Activated naive CD8-positive, alpha-beta T cell treated with anti-CD3 and anti-CD28 coated beads, Interleukin-2, amount 10 ng/mL, durations not matched to agents 7 days and 5 days (primary cell): ENCODE results near the gene WDR83. TPM values are rescaled to one million over a fixed set of nuclear protein-coding genes. Genes with fewer than 3 reads are reported as not detected.
"Not testable (repeated sequence)": the region's sequence is repeated elsewhere in the genome, so short reads cannot be mapped to it uniquely, and the experiment has no call there.

Experiments
- ATAC-seq: fragments of 150-1000 bp; cut with Tn5 transposase; one replicate; pipeline ENCODE4 v1.10.0; 2021; ENCODE audit warnings: low read depth, moderate library complexity
- POLR2A ChIA-PET: fragments of 350-600 bp; sonication (Branson Sonifier 250); formaldehyde crosslinking; loops from one replicate; lab custom pipeline; 2021; ENCODE audit warnings: antibody characterized with exemption; lab: Charles Lee
- DNase-seq: peaks from one replicate; pipeline ENCODE4 v3.0.0; 2021
- H3K27ac Mint-ChIP-seq: one replicate; pipeline ENCODE4 v1.8.0; 2022; ENCODE audit warnings: mild to moderate bottlenecking, mixed read lengths
- H3K27me3 Mint-ChIP-seq: one replicate; pipeline ENCODE4 v1.8.0; 2022; ENCODE audit warnings: mild to moderate bottlenecking, moderate library complexity, mixed read lengths
- H3K36me3 Mint-ChIP-seq: one replicate; pipeline ENCODE4 v1.8.0; 2021; ENCODE audit warnings: mild to moderate bottlenecking, mixed read lengths
- H3K4me1 Mint-ChIP-seq: one replicate; pipeline ENCODE4 v1.8.0; 2021; ENCODE audit warnings: mixed read lengths
- H3K4me3 Mint-ChIP-seq: one replicate; pipeline ENCODE4 v1.8.0; 2022; ENCODE audit warnings: mild to moderate bottlenecking, moderate library complexity, mixed read lengths
- H3K9me3 Mint-ChIP-seq: one replicate; pipeline ENCODE4 v1.8.0; 2021; ENCODE audit warnings: mixed read lengths
- total RNA-seq, 2 experiments: library from RNA; stranded (reverse); gene quantifications; one replicate each; pipeline ENCODE4 v1.2.3, GENCODE V29; 2021

Gene WDR83
- total RNA-seq, 2 experiments from 2014 or later, result 18.2 to 21.1 TPM

- no peak overlapping the region for H3K27ac Mint-ChIP-seq
- no peak overlapping the region for H3K4me3 Mint-ChIP-seq
- POLR2A ChIA-PET, result no interaction called here
- ATAC-seq, result no peak
- H3K36me3 Mint-ChIP-seq, result peaks cover 7% of the 10 kb centered on the region
- peaks cover 12% of the 10 kb centered on the region for H3K4me1 Mint-ChIP-seq
- DNase-seq, result no peak
- no peaks in the 10 kb centered on the region for H3K9me3 Mint-ChIP-seq
- H3K27me3 Mint-ChIP-seq, result no peaks in the 10 kb centered on the region
Observed at GRCh38 chr19:12642506-12642905, 24.1 kb upstream of the WDR83 start.

GRCh38 chr19:12643716-12644115, 22.9 kb upstream of the WDR83 start:
- H3K27ac Mint-ChIP-seq, H3K27me3 Mint-ChIP-seq, POLR2A ChIA-PET, H3K4me3 Mint-ChIP-seq, DNase-seq, ATAC-seq, H3K9me3 Mint-ChIP-seq: not testable (repeated sequence)
- Mint-ChIP-seq H3K36me3 (peaks cover 11% of the 10 kb centered on the region), H3K4me1 (peaks cover 13% of the 10 kb centered on the region)

GRCh38 chr19:12646551-12646950, 20.1 kb upstream of the WDR83 start:
- H3K27me3 Mint-ChIP-seq, result no peaks in the 10 kb centered on the region
- H3K9me3 Mint-ChIP-seq, result no peaks in the 10 kb centered on the region
- H3K27ac Mint-ChIP-seq, result peak overlapping the region; percentile 42
- POLR2A ChIA-PET, result no interaction called here
- H3K4me1 Mint-ChIP-seq, result peaks cover 7% of the 10 kb centered on the region
- DNase-seq (no peak), ATAC-seq (no peak)
- H3K36me3 Mint-ChIP-seq, result peaks cover 25% of the 10 kb centered on the region
- no peak overlapping the region for H3K4me3 Mint-ChIP-seq

- POLR2A ChIA-PET, result no interaction called here
- no peaks in the 10 kb centered on the region for H3K27me3 Mint-ChIP-seq
- ATAC-seq (no peak), DNase-seq (no peak)
- H3K4me1 Mint-ChIP-seq, result peaks cover 7% of the 10 kb centered on the region
- no peaks in the 10 kb centered on the region for H3K9me3 Mint-ChIP-seq
- H3K4me3 Mint-ChIP-seq, result no peak overlapping the region
- H3K36me3 Mint-ChIP-seq, result peaks cover 29% of the 10 kb centered on the region
- H3K27ac Mint-ChIP-seq, result no peak overlapping the region
Observed at GRCh38 chr19:12647047-12647446, 19.6 kb upstream of the WDR83 start.

- H3K9me3 Mint-ChIP-seq, result no peaks in the 10 kb centered on the region
- DNase-seq, result peak; percentile 50
- H3K27ac Mint-ChIP-seq, result no peak overlapping the region
- no peaks in the 10 kb centered on the region for H3K27me3 Mint-ChIP-seq
- H3K4me3 Mint-ChIP-seq, result no peak overlapping the region
- peak; percentile 34 for ATAC-seq
- H3K36me3 Mint-ChIP-seq, result peaks cover 32% of the 10 kb centered on the region
- POLR2A ChIA-PET, result no interaction called here
- H3K4me1 Mint-ChIP-seq, result peaks cover 7% of the 10 kb centered on the region
Observed at GRCh38 chr19:12647490-12648071, 19.0 kb upstream of the WDR83 start.

- Mint-ChIP-seq H3K4me3 (no peak overlapping the region), H3K27me3 (no peaks in the 10 kb centered on the region), H3K4me1 (peaks cover 7% of the 10 kb centered on the region), H3K36me3 (peaks cover 32% of the 10 kb centered on the region), H3K9me3 (no peaks in the 10 kb centered on the region), H3K27ac (no peak overlapping the region)
- ATAC-seq (no peak), DNase-seq (no peak)
- POLR2A ChIA-PET, result no interaction called here
Observed at GRCh38 chr19:12648088-12648487, 18.5 kb upstream of the WDR83 start.

- peaks cover 7% of the 10 kb centered on the region for H3K4me1 Mint-ChIP-seq
- no peaks in the 10 kb centered on the region for H3K9me3 Mint-ChIP-seq
- ATAC-seq (no peak), DNase-seq (no peak)
- H3K27ac Mint-ChIP-seq, result no peak overlapping the region
- POLR2A ChIA-PET, result no interaction called here
- no peaks in the 10 kb centered on the region for H3K27me3 Mint-ChIP-seq
- no peak overlapping the region for H3K4me3 Mint-ChIP-seq
- peaks cover 34% of the 10 kb centered on the region for H3K36me3 Mint-ChIP-seq
Observed at GRCh38 chr19:12649941-12650340, 16.7 kb upstream of the WDR83 start.

GRCh38 chr19:12652219-12652618, 14.4 kb upstream of the WDR83 start:
- POLR2A ChIA-PET, result no interaction called here
- no peak overlapping the region for H3K4me3 Mint-ChIP-seq
- no peak overlapping the region for H3K27ac Mint-ChIP-seq
- H3K9me3 Mint-ChIP-seq, result no peaks in the 10 kb centered on the region
- ATAC-seq (no peak), DNase-seq (no peak)
- peaks cover 44% of the 10 kb centered on the region for H3K36me3 Mint-ChIP-seq
- no peaks in the 10 kb centered on the region for H3K27me3 Mint-ChIP-seq
- H3K4me1 Mint-ChIP-seq, result peaks cover 4% of the 10 kb centered on the region

- no peak for ATAC-seq
- DNase-seq, result no peak
- no peak overlapping the region for H3K4me3 Mint-ChIP-seq
- POLR2A ChIA-PET, result no interaction called here
- H3K36me3 Mint-ChIP-seq, result peaks cover 39% of the 10 kb centered on the region
- H3K27ac Mint-ChIP-seq, result no peak overlapping the region
- no peaks in the 10 kb centered on the region for H3K9me3 Mint-ChIP-seq
- no peaks in the 10 kb centered on the region for H3K4me1 Mint-ChIP-seq
- no peaks in the 10 kb centered on the region for H3K27me3 Mint-ChIP-seq
Observed at GRCh38 chr19:12655546-12655945, 11.1 kb upstream of the WDR83 start.

GRCh38 chr19:12656899-12657571, 9.6 kb upstream of the WDR83 start:
- no peaks in the 10 kb centered on the region for H3K4me1 Mint-ChIP-seq
- POLR2A ChIA-PET, result no interaction called here
- H3K9me3 Mint-ChIP-seq, result no peaks in the 10 kb centered on the region
- no peak overlapping the region for H3K4me3 Mint-ChIP-seq
- DNase-seq (no peak), ATAC-seq (peak; percentile 7)
- peaks cover 30% of the 10 kb centered on the region for H3K36me3 Mint-ChIP-seq
- no peak overlapping the region for H3K27ac Mint-ChIP-seq
- no peaks in the 10 kb centered on the region for H3K27me3 Mint-ChIP-seq

GRCh38 chr19:12657966-12658365, 8.6 kb upstream of the WDR83 start:
- Mint-ChIP-seq H3K27me3 (no peaks in the 10 kb centered on the region), H3K27ac (no peak overlapping the region), H3K36me3 (peaks cover 27% of the 10 kb centered on the region), H3K4me1 (no peaks in the 10 kb centered on the region), H3K9me3 (no peaks in the 10 kb centered on the region), H3K4me3 (no peak overlapping the region)
- POLR2A ChIA-PET, result interaction anchor here (0.6 to 0.8 kb wide), 2 partner anchors 9 to 137 kb away, joined by 3 to 4 read pairs; no protein-coding TSS in a partner anchor
- ATAC-seq (no peak), DNase-seq (no peak)

- H3K27me3 Mint-ChIP-seq, result no peaks in the 10 kb centered on the region
- H3K4me1 Mint-ChIP-seq, result peaks cover 11% of the 10 kb centered on the region
- POLR2A ChIA-PET, result no interaction called here
- no peaks in the 10 kb centered on the region for H3K9me3 Mint-ChIP-seq
- no peak for ATAC-seq
- H3K36me3 Mint-ChIP-seq, result peaks cover 24% of the 10 kb centered on the region
- H3K27ac Mint-ChIP-seq, result no peak overlapping the region
- DNase-seq, result no peak
- H3K4me3 Mint-ChIP-seq, result no peak overlapping the region
Observed at GRCh38 chr19:12660980-12661379, 5.6 kb upstream of the WDR83 start.

- H3K4me3 Mint-ChIP-seq, result peak overlapping the region; percentile 92
- POLR2A ChIA-PET, result interaction anchor here (0.5 to 0.9 kb wide), 3 partner anchors 14 to 42 kb away, joined by 3 to 6 read pairs (median 3); no protein-coding TSS in a partner anchor
- H3K27me3 Mint-ChIP-seq, result no peaks in the 10 kb centered on the region
- no peak for DNase-seq
- peak overlapping the region; percentile 82 for H3K27ac Mint-ChIP-seq
- H3K36me3 Mint-ChIP-seq, result peaks cover 9% of the 10 kb centered on the region
- ATAC-seq, result no peak
- H3K9me3 Mint-ChIP-seq, result no peaks in the 10 kb centered on the region
- peaks cover 30% of the 10 kb centered on the region for H3K4me1 Mint-ChIP-seq
Observed at GRCh38 chr19:12664406-12665280, 2.0 kb upstream of the WDR83 start.
